WERI-Rb-1 (cell line): Measurements from ENCODE around the gene UGDH.

Experiments
- DNase-seq: peaks from one replicate; pipeline ENCODE4 v3.0.0-alpha.2; 2020
- H3K27ac ChIP-seq: fragments of 250-450 bp; sonication (Bioruptor Pico); 2 replicates; pipeline ENCODE4 v1.5.1; 2020; ENCODE audit warnings: mild to moderate bottlenecking, moderate library complexity
- H3K27me3 ChIP-seq: fragments of 250-450 bp; sonication (Bioruptor Pico); 2 replicates; pipeline ENCODE4 v1.5.1; 2021; ENCODE audit warnings: mild to moderate bottlenecking, low read depth, moderate library complexity; ENCODE audit not compliant: insufficient read depth, severe bottlenecking
- H3K36me3 ChIP-seq: fragments of 250-450 bp; sonication (Bioruptor Pico); 2 replicates; pipeline ENCODE4 v1.5.1; 2020; ENCODE audit warnings: mild to moderate bottlenecking, moderate library complexity
- H3K4me3 ChIP-seq: 2 replicates; pipeline ENCODE4 v1.5.1; 2011; ENCODE audit warnings: low read depth, mild to moderate bottlenecking, control low read depth, low read length
- H3K9me3 ChIP-seq: fragments of 250-450 bp; sonication (Bioruptor Pico); 2 replicates; pipeline ENCODE4 v1.5.1; 2021; ENCODE audit warnings: mild to moderate bottlenecking, moderate library complexity; ENCODE audit not compliant: severe bottlenecking
- CTCF ChIP-seq: IDR thresholded peaks from 2 replicates; pipeline ENCODE4 v1.5.1; 2011; ENCODE audit warnings: low read depth, mild to moderate bottlenecking, control low read depth, inconsistent platforms, low read length

UGDH gene

GRCh38 chr4:39451423-39452023 lies 75.7 kb downstream of the UGDH start:
- Histone ChIP-seq H3K36me3 (peaks cover 80% of the 10 kb centered on the region), H3K27ac (no peak overlapping the region)

GRCh38 chr4:39450618-39451017 lies 76.6 kb downstream of the UGDH start:
- peaks cover 71% of the 10 kb centered on the region for H3K36me3 ChIP-seq
- H3K27ac ChIP-seq: no peak overlapping the region
- no peak for TF ChIP-seq CTCF
- H3K9me3 ChIP-seq: peaks cover 2% of the 10 kb centered on the region
- H3K27me3 ChIP-seq: no peaks in the 10 kb centered on the region
- no peak for DNase-seq
- no peak overlapping the region for H3K4me3 ChIP-seq

More at GRCh38 chr4:39451423-39452023, 75.7 kb downstream of the UGDH start:
- H3K4me3 ChIP-seq: no peak overlapping the region
- no peak for TF ChIP-seq CTCF
- no peaks in the 10 kb centered on the region for H3K27me3 ChIP-seq
- peaks cover under 1% of the 10 kb centered on the region for H3K9me3 ChIP-seq
- DNase-seq: no peak
